ENCODE measurements around the gene CYP2J2. TPM values are rescaled to one million over a fixed set of nuclear protein-coding genes. Genes with fewer than 3 reads are reported as not detected.

CYP2J2 gene
- total RNA-seq, 1 experiment from 2014 or later: 1.1 TPM

DNA sequence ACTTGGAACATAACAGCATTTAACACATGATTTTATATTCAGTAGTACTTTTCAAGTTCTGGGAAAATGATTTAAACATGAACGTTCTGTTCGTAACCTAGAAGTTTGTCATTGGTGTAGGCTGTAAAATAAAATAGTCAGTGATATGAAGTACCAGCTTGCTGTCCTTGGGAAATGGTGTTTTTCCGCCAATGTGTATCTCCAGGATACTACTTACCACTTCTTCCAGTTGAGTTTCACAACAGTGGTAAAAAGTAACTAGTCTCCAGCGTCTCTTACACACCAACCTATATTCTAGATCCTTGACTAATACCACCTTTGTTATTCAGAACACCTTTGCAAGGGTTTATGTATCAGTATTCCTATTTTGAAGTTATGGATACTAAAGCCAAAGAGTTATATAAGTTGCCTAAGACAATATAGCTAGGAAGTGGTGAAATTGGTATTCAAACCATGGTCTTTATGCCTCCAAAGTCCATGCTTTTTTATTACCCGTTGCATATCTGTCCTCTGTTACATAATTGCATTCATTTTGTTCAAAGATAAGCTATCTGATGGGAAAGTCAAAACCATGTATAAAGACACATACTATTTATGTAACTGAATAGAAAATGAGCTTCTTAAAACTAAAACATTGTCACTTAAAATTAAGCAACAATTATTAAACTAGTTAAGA, 68.8 kb downstream of the CYP2J2 start:
- H3K9me3 ChIP-seq (ENCODE audit: control insufficient read depth in 1 of 2, insufficient read depth in 1 of 2, low read depth in 1 of 2, low read length in 2 of 2): no peaks in the 10 kb centered on the region
- no peaks in the 10 kb centered on the region for H3K9me2 ChIP-seq (ENCODE audit: insufficient read depth)
- ChIA-PET POLR2A (no interaction called here), CTCF (interaction anchor here (1.3 kb wide), 1 partner anchor 90 kb away, joined by 3 read pairs; no protein-coding TSS in a partner anchor), RAD21 (ENCODE audit: low non-redundant PET in 1 of 2, low total read pairs in 2 of 2, uncharacterized antibody in 2 of 2, unreplicated experiment in 2 of 2) (no interaction called here)
- no peak overlapping the region for H3K27ac ChIP-seq (ENCODE audit: low read depth, low read length)
- H3K4me2 ChIP-seq (ENCODE audit: low read length): no peak overlapping the region
- no peak for DNase-seq (ENCODE audit: low read depth, low spot score)
- no peaks in the 10 kb centered on the region for H3K4me1 ChIP-seq (ENCODE audit: control insufficient read depth in 1 of 2, insufficient read depth in 2 of 2, low read length in 2 of 2)
- TF ChIP-seq SP1 (IDR thresholded peaks at IDR 0.05; ENCODE audit: low read depth) (no peak), POLR2AphosphoS5 (IDR thresholded peaks at IDR 0.05; ENCODE audit: low read depth, low read length) (no peak), ZNF274 (IDR thresholded peaks at IDR 0.05; ENCODE audit: low read depth, low read length) (no peak), JUND (IDR thresholded peaks at IDR 0.05) (no peak), YY1 (IDR thresholded peaks at IDR 0.05; ENCODE audit: extremely low read depth, insufficient replicate concordance, low read depth, low read length) (no peak), SIN3A (IDR thresholded peaks at IDR 0.05; ENCODE audit: low read depth) (no peak), EZH2phosphoT487 (IDR thresholded peaks at IDR 0.05; ENCODE audit: borderline replicate concordance) (no peak), EGR1 (IDR thresholded peaks at IDR 0.05; ENCODE audit: low read depth) (no peak), EZH2 (IDR thresholded peaks at IDR 0.05) (no peak)
- TF ChIP-seq, protein P1, sequence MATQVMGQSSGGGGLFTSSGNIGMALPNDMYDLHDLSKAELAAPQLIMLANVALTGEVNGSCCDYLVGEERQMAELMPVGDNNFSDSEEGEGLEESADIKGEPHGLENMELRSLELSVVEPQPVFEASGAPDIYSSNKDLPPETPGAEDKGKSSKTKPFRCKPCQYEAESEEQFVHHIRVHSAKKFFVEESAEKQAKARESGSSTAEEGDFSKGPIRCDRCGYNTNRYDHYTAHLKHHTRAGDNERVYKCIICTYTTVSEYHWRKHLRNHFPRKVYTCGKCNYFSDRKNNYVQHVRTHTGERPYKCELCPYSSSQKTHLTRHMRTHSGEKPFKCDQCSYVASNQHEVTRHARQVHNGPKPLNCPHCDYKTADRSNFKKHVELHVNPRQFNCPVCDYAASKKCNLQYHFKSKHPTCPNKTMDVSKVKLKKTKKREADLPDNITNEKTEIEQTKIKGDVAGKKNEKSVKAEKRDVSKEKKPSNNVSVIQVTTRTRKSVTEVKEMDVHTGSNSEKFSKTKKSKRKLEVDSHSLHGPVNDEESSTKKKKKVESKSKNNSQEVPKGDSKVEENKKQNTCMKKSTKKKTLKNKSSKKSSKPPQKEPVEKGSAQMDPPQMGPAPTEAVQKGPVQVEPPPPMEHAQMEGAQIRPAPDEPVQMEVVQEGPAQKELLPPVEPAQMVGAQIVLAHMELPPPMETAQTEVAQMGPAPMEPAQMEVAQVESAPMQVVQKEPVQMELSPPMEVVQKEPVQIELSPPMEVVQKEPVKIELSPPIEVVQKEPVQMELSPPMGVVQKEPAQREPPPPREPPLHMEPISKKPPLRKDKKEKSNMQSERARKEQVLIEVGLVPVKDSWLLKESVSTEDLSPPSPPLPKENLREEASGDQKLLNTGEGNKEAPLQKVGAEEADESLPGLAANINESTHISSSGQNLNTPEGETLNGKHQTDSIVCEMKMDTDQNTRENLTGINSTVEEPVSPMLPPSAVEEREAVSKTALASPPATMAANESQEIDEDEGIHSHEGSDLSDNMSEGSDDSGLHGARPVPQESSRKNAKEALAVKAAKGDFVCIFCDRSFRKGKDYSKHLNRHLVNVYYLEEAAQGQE (IDR thresholded peaks at IDR 0.05; ENCODE audit: low read depth): no peak
- TF ChIP-seq, protein P2, sequence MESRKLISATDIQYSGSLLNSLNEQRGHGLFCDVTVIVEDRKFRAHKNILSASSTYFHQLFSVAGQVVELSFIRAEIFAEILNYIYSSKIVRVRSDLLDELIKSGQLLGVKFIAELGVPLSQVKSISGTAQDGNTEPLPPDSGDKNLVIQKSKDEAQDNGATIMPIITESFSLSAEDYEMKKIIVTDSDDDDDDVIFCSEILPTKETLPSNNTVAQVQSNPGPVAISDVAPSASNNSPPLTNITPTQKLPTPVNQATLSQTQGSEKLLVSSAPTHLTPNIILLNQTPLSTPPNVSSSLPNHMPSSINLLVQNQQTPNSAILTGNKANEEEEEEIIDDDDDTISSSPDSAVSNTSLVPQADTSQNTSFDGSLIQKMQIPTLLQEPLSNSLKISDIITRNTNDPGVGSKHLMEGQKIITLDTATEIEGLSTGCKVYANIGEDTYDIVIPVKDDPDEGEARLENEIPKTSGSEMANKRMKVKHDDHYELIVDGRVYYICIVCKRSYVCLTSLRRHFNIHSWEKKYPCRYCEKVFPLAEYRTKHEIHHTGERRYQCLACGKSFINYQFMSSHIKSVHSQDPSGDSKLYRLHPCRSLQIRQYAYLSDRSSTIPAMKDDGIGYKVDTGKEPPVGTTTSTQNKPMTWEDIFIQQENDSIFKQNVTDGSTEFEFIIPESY (IDR thresholded peaks at IDR 0.05; ENCODE audit: extremely low read depth, insufficient replicate concordance, low read length): no peak
- ATAC-seq: no peak
- H4K20me1 ChIP-seq (ENCODE audit: insufficient read depth): no peaks in the 10 kb centered on the region; the same call in 1 of the 2 replicates
- no peaks in the 10 kb centered on the region for H3K27me3 ChIP-seq (ENCODE audit: insufficient read depth, low read length)
- peaks cover 0 to 4% of the 10 kb centered on the region in 2 experiments; a peak in 1 of 4 replicates for H3K36me3 ChIP-seq (ENCODE audit: control insufficient read depth in 1 of 2, insufficient read depth in 2 of 2, low read length in 2 of 2)
- no peak overlapping the region for H2AFZ ChIP-seq (ENCODE audit: low read depth, low read length, poor library complexity, severe bottlenecking)
- no TSS peak for BruUV-seq (replicated peaks)
- no peak overlapping the region for H3K9ac ChIP-seq (ENCODE audit: low read length)
- intact Hi-C loops (cut with micrococcal nuclease): no loop called here
- no peak overlapping the region for H3K4me3 ChIP-seq (replicated peaks in 1 of 2; ENCODE audit: low read depth in 1 of 2, low read length in 2 of 2)
- H3K79me2 ChIP-seq (ENCODE audit: insufficient read depth, low read length): no peaks in the 10 kb centered on the region
